WTC11 (cell line): ENCODE measurements around the gene STARD13. TPM values are rescaled to one million over a fixed set of nuclear protein-coding genes. Genes with fewer than 3 reads are reported as not detected.

ENCODE experiments used
- ATAC-seq: fragments of 200-7000 bp; cut with Tn5 transposase; 2 replicates; pipeline ENCODE4 v1.10.0; 2021; ENCODE audit warnings: mild to moderate bottlenecking, moderate library complexity
- CTCF ChIA-PET: fragments of 300-600 bp; sonication (Branson Sonifier 250); formaldehyde crosslinking; loops from one replicate; lab custom pipeline; 2021; ENCODE audit warnings: antibody characterized with exemption; lab: Charles Lee
- POLR2A ChIA-PET: fragments of 350-600 bp; sonication (Branson Sonifier 250); formaldehyde crosslinking; loops from one replicate; lab custom pipeline; 2021; ENCODE audit warnings: antibody characterized with exemption; lab: Charles Lee
- DNase-seq: peaks from one replicate; pipeline ENCODE4 v3.0.0; 2021; ENCODE audit warnings: low spot score
- H3K27ac Mint-ChIP-seq: 2 replicates; pipeline ENCODE4 v1.8.0; 2021; ENCODE audit warnings: mixed read lengths
- H3K27me3 Mint-ChIP-seq: 2 replicates; pipeline ENCODE4 v1.8.0; 2021; ENCODE audit warnings: low read depth, mild to moderate bottlenecking, moderate library complexity, mixed read lengths
- H3K36me3 Mint-ChIP-seq: 2 replicates; pipeline ENCODE4 v1.8.0; 2021; ENCODE audit warnings: mixed read lengths
- H3K4me1 Mint-ChIP-seq: 2 replicates; pipeline ENCODE4 v1.8.0; 2022; ENCODE audit warnings: mixed read lengths
- H3K4me3 Mint-ChIP-seq: 2 replicates; pipeline ENCODE4 v1.8.0; 2021; ENCODE audit warnings: mild to moderate bottlenecking, moderate library complexity, mixed read lengths
- H3K9me3 Mint-ChIP-seq: 2 replicates; pipeline ENCODE4 v1.8.0; 2021; ENCODE audit warnings: mixed read lengths
- ATF3 ChIP-seq: sonication (generic); formaldehyde crosslinking; conservative IDR thresholded peaks from 2 replicates; pipeline ENCODE4 v1.8.1; 2022; ENCODE audit warnings: mild to moderate bottlenecking, missing genetic modification reagents
- CBFB ChIP-seq: sonication (generic); formaldehyde crosslinking; IDR thresholded peaks from 2 replicates; pipeline ENCODE4 v1.8.1; 2022; ENCODE audit warnings: mild to moderate bottlenecking, low read depth, missing genetic modification reagents
- ETV6 ChIP-seq: sonication (generic); formaldehyde crosslinking; IDR thresholded peaks from 2 replicates; pipeline ENCODE4 v1.8.1; 2022; ENCODE audit warnings: mild to moderate bottlenecking, missing genetic modification reagents
- HMGA2 ChIP-seq: fragments of 250-450 bp; sonication (Bioruptor Pico); IDR thresholded peaks from 2 replicates; pipeline ENCODE4 v1.4.0; 2021; ENCODE audit warnings: mild to moderate bottlenecking, moderate library complexity
- MAX ChIP-seq: sonication (generic); formaldehyde crosslinking; IDR thresholded peaks from 2 replicates; pipeline ENCODE4 v1.8.0; 2022; ENCODE audit warnings: mild to moderate bottlenecking, missing genetic modification reagents
- NR3C1 ChIP-seq: sonication (generic); formaldehyde crosslinking; conservative IDR thresholded peaks from 2 replicates; pipeline ENCODE4 v1.8.1; 2023; ENCODE audit warnings: low read depth, mild to moderate bottlenecking, missing genetic modification reagents
- RELA ChIP-seq: sonication (generic); formaldehyde crosslinking; IDR thresholded peaks from 2 replicates; pipeline ENCODE4 v1.8.1; 2022; ENCODE audit warnings: missing genetic modification reagents, mild to moderate bottlenecking, borderline replicate concordance
- SMAD3 ChIP-seq: sonication (generic); formaldehyde crosslinking; IDR thresholded peaks from 2 replicates; pipeline ENCODE4 v1.8.0; 2022; ENCODE audit warnings: missing genetic modification reagents, mild to moderate bottlenecking, borderline replicate concordance
- SOX15 ChIP-seq: fragments of 250-450 bp; sonication (Bioruptor Pico); IDR thresholded peaks from 2 replicates; pipeline ENCODE4 v1.9.0; 2021; ENCODE audit warnings: mild to moderate bottlenecking
- SP1 ChIP-seq: sonication (generic); formaldehyde crosslinking; conservative IDR thresholded peaks from 2 replicates; pipeline ENCODE4 v1.8.1; 2022; ENCODE audit warnings: missing genetic modification reagents
- TCF7 ChIP-seq: sonication (generic); formaldehyde crosslinking; IDR thresholded peaks from 2 replicates; pipeline ENCODE4 v1.8.0; 2022; ENCODE audit warnings: mild to moderate bottlenecking, low read depth, missing genetic modification reagents, moderate library complexity
- total RNA-seq: library from RNA; stranded (reverse); gene quantifications from 3 replicates; pipeline ENCODE4 v1.2.3, GENCODE V29; 2021
- TF ChIP-seq, protein P1 (sequence below): sonication (generic); formaldehyde crosslinking; IDR thresholded peaks from 2 replicates; pipeline ENCODE4 v1.8.1; 2022; ENCODE audit warnings: low read depth, missing genetic modification reagents, borderline replicate concordance
- TF ChIP-seq, protein P2 (sequence below): fragments of 250-450 bp; sonication (Bioruptor Pico); IDR thresholded peaks from 2 replicates; pipeline ENCODE4 v1.9.0; 2021; ENCODE audit warnings: mild to moderate bottlenecking, borderline replicate concordance
- TF ChIP-seq, protein P3 (sequence below): sonication (generic); formaldehyde crosslinking; IDR thresholded peaks from 2 replicates; pipeline ENCODE4 v1.8.0; 2023; ENCODE audit warnings: mild to moderate bottlenecking, missing genetic modification reagents
- TF ChIP-seq, protein P4 (sequence below): fragments of 250-450 bp; sonication (Bioruptor Pico); IDR thresholded peaks from 2 replicates; pipeline ENCODE4 v1.9.0; 2021; ENCODE audit warnings: mild to moderate bottlenecking

The STARD13 gene
- total RNA-seq, 1 experiment from 2014 or later, result 4.4 TPM

GRCh38 chr13:33331962-33332361, 46.4 kb upstream of the STARD13 start (continued):
- no peak for TF ChIP-seq TCF7
- no peak for TF ChIP-seq CBFB (CRISPR knock-in tag)
- TF ChIP-seq, protein P1, sequence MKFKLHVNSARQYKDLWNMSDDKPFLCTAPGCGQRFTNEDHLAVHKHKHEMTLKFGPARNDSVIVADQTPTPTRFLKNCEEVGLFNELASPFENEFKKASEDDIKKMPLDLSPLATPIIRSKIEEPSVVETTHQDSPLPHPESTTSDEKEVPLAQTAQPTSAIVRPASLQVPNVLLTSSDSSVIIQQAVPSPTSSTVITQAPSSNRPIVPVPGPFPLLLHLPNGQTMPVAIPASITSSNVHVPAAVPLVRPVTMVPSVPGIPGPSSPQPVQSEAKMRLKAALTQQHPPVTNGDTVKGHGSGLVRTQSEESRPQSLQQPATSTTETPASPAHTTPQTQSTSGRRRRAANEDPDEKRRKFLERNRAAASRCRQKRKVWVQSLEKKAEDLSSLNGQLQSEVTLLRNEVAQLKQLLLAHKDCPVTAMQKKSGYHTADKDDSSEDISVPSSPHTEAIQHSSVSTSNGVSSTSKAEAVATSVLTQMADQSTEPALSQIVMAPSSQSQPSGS, result no peak
- TF ChIP-seq, protein P2, sequence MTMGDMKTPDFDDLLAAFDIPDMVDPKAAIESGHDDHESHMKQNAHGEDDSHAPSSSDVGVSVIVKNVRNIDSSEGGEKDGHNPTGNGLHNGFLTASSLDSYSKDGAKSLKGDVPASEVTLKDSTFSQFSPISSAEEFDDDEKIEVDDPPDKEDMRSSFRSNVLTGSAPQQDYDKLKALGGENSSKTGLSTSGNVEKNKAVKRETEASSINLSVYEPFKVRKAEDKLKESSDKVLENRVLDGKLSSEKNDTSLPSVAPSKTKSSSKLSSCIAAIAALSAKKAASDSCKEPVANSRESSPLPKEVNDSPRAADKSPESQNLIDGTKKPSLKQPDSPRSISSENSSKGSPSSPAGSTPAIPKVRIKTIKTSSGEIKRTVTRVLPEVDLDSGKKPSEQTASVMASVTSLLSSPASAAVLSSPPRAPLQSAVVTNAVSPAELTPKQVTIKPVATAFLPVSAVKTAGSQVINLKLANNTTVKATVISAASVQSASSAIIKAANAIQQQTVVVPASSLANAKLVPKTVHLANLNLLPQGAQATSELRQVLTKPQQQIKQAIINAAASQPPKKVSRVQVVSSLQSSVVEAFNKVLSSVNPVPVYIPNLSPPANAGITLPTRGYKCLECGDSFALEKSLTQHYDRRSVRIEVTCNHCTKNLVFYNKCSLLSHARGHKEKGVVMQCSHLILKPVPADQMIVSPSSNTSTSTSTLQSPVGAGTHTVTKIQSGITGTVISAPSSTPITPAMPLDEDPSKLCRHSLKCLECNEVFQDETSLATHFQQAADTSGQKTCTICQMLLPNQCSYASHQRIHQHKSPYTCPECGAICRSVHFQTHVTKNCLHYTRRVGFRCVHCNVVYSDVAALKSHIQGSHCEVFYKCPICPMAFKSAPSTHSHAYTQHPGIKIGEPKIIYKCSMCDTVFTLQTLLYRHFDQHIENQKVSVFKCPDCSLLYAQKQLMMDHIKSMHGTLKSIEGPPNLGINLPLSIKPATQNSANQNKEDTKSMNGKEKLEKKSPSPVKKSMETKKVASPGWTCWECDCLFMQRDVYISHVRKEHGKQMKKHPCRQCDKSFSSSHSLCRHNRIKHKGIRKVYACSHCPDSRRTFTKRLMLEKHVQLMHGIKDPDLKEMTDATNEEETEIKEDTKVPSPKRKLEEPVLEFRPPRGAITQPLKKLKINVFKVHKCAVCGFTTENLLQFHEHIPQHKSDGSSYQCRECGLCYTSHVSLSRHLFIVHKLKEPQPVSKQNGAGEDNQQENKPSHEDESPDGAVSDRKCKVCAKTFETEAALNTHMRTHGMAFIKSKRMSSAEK (CRISPR knock-in tag), result no peak
- TF ChIP-seq NR3C1 (CRISPR knock-in tag), result no peak
- no peak for TF ChIP-seq SMAD3 (CRISPR knock-in tag)
- TF ChIP-seq HMGA2 (CRISPR knock-in tag), result no peak
- TF ChIP-seq, protein P3, sequence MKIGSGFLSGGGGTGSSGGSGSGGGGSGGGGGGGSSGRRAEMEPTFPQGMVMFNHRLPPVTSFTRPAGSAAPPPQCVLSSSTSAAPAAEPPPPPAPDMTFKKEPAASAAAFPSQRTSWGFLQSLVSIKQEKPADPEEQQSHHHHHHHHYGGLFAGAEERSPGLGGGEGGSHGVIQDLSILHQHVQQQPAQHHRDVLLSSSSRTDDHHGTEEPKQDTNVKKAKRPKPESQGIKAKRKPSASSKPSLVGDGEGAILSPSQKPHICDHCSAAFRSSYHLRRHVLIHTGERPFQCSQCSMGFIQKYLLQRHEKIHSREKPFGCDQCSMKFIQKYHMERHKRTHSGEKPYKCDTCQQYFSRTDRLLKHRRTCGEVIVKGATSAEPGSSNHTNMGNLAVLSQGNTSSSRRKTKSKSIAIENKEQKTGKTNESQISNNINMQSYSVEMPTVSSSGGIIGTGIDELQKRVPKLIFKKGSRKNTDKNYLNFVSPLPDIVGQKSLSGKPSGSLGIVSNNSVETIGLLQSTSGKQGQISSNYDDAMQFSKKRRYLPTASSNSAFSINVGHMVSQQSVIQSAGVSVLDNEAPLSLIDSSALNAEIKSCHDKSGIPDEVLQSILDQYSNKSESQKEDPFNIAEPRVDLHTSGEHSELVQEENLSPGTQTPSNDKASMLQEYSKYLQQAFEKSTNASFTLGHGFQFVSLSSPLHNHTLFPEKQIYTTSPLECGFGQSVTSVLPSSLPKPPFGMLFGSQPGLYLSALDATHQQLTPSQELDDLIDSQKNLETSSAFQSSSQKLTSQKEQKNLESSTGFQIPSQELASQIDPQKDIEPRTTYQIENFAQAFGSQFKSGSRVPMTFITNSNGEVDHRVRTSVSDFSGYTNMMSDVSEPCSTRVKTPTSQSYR (CRISPR knock-in tag), result no peak
- TF ChIP-seq ATF3 (CRISPR knock-in tag), result no peak
- TF ChIP-seq SP1, result no peak
- TF ChIP-seq RELA, result no peak
- TF ChIP-seq MAX (CRISPR knock-in tag), result no peak
- TF ChIP-seq, all 79 proteins: peak for 0

GRCh38 chr13:33330483-33330882, 44.9 kb upstream of the STARD13 start:
- H3K27ac Mint-ChIP-seq, result no peak overlapping the region

More at GRCh38 chr13:33330483-33330882, 44.9 kb upstream of the STARD13 start:
- Mint-ChIP-seq H3K9me3 (no peaks in the 10 kb centered on the region), H3K36me3 (no peaks in the 10 kb centered on the region), H3K4me1 (peaks cover 34% of the 10 kb centered on the region), H3K4me3 (no peak overlapping the region), H3K27me3 (no peaks in the 10 kb centered on the region)
- no peak for ATAC-seq
- TF ChIP-seq SOX15 (CRISPR knock-in tag) (no peak), ETV6 (CRISPR knock-in tag) (no peak)
- TF ChIP-seq, protein P4, sequence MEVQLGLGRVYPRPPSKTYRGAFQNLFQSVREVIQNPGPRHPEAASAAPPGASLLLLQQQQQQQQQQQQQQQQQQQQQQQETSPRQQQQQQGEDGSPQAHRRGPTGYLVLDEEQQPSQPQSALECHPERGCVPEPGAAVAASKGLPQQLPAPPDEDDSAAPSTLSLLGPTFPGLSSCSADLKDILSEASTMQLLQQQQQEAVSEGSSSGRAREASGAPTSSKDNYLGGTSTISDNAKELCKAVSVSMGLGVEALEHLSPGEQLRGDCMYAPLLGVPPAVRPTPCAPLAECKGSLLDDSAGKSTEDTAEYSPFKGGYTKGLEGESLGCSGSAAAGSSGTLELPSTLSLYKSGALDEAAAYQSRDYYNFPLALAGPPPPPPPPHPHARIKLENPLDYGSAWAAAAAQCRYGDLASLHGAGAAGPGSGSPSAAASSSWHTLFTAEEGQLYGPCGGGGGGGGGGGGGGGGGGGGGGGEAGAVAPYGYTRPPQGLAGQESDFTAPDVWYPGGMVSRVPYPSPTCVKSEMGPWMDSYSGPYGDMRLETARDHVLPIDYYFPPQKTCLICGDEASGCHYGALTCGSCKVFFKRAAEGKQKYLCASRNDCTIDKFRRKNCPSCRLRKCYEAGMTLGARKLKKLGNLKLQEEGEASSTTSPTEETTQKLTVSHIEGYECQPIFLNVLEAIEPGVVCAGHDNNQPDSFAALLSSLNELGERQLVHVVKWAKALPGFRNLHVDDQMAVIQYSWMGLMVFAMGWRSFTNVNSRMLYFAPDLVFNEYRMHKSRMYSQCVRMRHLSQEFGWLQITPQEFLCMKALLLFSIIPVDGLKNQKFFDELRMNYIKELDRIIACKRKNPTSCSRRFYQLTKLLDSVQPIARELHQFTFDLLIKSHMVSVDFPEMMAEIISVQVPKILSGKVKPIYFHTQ (CRISPR knock-in tag), result no peak
- CTCF ChIA-PET, result no interaction called here
- no peak for DNase-seq
- POLR2A ChIA-PET, result no interaction called here
